Measurements from ENCODE around the gene LCN6. TPM values are rescaled to one million over a fixed set of nuclear protein-coding genes. Genes with fewer than 3 reads are reported as not detected.
"Not testable (repeated sequence)": the region's sequence is repeated elsewhere in the genome, so short reads cannot be mapped to it uniquely, and the experiment has no call there.

The LCN6 gene
- total RNA-seq, 4 donors from 2014 or later, result 14.2 to 70.0 (median 42.9) TPM

DNA sequence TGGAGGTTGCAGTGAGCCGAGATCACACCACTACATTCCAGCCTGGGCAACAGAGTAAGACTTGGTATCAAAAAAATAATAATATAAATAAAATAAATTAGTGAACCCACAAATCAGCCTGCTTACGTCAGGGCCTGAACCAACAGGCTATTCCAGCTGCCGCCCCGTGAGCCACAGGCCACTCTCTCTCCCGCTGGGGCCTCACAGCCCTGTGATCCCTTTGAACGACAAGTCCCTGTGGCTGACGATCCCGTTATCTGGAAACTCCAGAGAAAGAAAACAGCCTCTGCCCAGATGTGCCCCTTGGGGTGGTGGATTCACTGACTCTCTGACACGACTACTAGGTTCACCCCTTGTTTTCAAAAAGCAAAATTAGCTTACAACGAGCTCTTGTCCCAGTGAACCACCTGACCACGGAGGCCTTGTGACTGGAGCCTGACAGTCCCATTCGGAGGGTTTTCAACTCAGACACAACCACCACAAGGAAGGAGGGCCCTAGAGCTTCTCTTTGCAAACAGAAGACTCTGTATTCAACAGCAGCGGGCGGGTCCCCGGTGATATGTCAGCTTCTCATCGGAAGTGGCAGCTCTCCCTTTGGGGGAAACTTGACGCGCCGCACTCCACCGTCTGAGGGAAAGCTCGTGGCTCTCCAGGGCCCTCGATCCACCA lies 40.3 kb downstream of the LCN6 start:
- WGBS, 2 donors, result 69% methylated on average over 22 of the region's 22 CpGs
- Histone ChIP-seq H3K4me3 (no peak overlapping the region), H3K27ac (no peak overlapping the region), H3K36me3 (no peaks in the 10 kb centered on the region), H3K4me1 (peaks cover 0 to 18% (median 5%) of the 10 kb centered on the region in 4 donors), H3K9me3 (no peaks in the 10 kb centered on the region), H3K27me3 (peaks cover 0 to 36% of the 10 kb centered on the region in 2 donors)
- DNase-seq (ENCODE audit: low spot score in 2 of 2), result no peak
- TF ChIP-seq, protein P1, sequence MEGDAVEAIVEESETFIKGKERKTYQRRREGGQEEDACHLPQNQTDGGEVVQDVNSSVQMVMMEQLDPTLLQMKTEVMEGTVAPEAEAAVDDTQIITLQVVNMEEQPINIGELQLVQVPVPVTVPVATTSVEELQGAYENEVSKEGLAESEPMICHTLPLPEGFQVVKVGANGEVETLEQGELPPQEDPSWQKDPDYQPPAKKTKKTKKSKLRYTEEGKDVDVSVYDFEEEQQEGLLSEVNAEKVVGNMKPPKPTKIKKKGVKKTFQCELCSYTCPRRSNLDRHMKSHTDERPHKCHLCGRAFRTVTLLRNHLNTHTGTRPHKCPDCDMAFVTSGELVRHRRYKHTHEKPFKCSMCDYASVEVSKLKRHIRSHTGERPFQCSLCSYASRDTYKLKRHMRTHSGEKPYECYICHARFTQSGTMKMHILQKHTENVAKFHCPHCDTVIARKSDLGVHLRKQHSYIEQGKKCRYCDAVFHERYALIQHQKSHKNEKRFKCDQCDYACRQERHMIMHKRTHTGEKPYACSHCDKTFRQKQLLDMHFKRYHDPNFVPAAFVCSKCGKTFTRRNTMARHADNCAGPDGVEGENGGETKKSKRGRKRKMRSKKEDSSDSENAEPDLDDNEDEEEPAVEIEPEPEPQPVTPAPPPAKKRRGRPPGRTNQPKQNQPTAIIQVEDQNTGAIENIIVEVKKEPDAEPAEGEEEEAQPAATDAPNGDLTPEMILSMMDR (IDR thresholded peaks at IDR 0.05), result no peak
- TF ChIP-seq EP300 (IDR thresholded peaks at IDR 0.05) (no peak), POLR2A (IDR thresholded peaks at IDR 0.05) (no peak)

DNA sequence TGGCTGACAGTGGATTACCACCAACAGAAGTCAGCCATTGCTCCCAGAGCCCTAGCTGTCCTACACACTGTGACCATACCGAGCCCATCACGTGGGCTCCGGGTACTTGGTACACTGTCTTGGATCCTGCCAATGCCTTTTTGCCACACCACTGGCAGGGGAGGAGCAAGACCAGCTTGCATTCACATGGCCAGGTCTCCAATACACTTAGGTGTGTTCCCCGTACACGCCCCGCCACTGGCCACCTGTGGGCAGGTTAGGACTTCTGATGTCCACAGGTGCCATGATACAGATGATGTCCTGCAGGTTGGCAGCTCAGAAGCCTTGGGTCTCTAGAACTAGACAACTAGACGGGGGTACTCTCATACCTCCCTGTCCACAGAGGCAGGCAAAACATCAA lies 41.3 kb downstream of the LCN6 start:
- peaks cover 0 to 30% of the 10 kb centered on the region in 2 donors for H3K27me3 ChIP-seq
- TF ChIP-seq, protein P1 (IDR thresholded peaks at IDR 0.05), result no peak
- no peak for TF ChIP-seq POLR2A (IDR thresholded peaks at IDR 0.05)
- TF ChIP-seq EP300 (IDR thresholded peaks at IDR 0.05), result no peak
- peaks cover 0 to 11% (median 2%) of the 10 kb centered on the region in 4 donors for H3K4me1 ChIP-seq
- no peak for DNase-seq (ENCODE audit: low spot score in 2 of 2)
- H3K4me3 ChIP-seq, result no peak overlapping the region
- H3K27ac ChIP-seq, result no peak overlapping the region
- H3K36me3 ChIP-seq, result no peaks in the 10 kb centered on the region
- no peaks in the 10 kb centered on the region for H3K9me3 ChIP-seq
- WGBS, 2 donors, result 90 to 94% methylated on average over 7 of the region's 7 CpGs

DNA sequence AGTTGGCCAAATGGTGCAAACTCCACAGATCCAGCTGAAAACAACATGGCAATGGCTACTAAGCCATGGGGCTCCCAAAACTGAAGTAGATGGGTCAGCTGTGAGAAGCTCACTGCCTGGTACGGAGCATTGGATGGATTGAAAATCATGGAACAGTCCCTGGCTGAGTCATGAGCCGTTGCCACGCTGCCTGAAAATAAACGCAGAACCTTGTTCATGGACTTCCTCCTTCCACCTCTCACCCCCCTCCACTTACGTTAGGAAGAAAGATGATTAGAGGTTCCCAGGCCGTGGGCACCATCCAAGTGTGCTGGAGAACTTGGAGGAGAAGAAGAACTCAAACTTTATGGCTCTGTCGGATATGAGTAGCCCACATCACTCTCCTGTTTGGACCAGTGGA lies 42.8 kb downstream of the LCN6 start:
- Histone ChIP-seq H3K27me3 (peaks cover 0 to 30% of the 10 kb centered on the region in 2 donors), H3K4me1 (no peaks in the 10 kb centered on the region), H3K36me3 (no peaks in the 10 kb centered on the region), H3K9me3 (no peaks in the 10 kb centered on the region), H3K4me3 (no peak overlapping the region), H3K27ac (no peak overlapping the region)
- TF ChIP-seq, protein P1 (IDR thresholded peaks at IDR 0.05), result no peak
- TF ChIP-seq POLR2A (IDR thresholded peaks at IDR 0.05) (no peak), EP300 (IDR thresholded peaks at IDR 0.05) (no peak)
- DNase-seq (ENCODE audit: low spot score in 2 of 2), result no peak
- WGBS, 2 donors, result 63 to 78% methylated on average over 7 of the region's 7 CpGs

GRCh38 chr9:136704741-136705140 lies 43.6 kb downstream of the LCN6 start:
- H3K27me3 ChIP-seq, result peaks cover 0 to 33% of the 10 kb centered on the region in 2 donors
- not testable (repeated sequence) for H3K36me3 ChIP-seq; H3K9me3 ChIP-seq; H3K4me1 ChIP-seq; DNase-seq (ENCODE audit: low spot score in 2 of 2); H3K4me3 ChIP-seq; H3K27ac ChIP-seq
- 84 to 85% methylated on average over 8 of the region's 8 CpGs for WGBS, 2 donors

GRCh38 chr9:136703276-136703860 lies 45.0 kb downstream of the LCN6 start:
- WGBS, 2 donors, result 75 to 77% methylated on average over 12 of the region's 12 CpGs
- Histone ChIP-seq H3K4me3 (no peak overlapping the region), H3K27ac (no peak overlapping the region), H3K4me1 (no peaks in the 10 kb centered on the region), H3K36me3 (no peaks in the 10 kb centered on the region), H3K9me3 (no peaks in the 10 kb centered on the region), H3K27me3 (peaks cover 0 to 32% of the 10 kb centered on the region in 2 donors)
- DNase-seq (ENCODE audit: low spot score in 2 of 2), result no peak
- TF ChIP-seq POLR2A (IDR thresholded peaks at IDR 0.05) (no peak), EP300 (IDR thresholded peaks at IDR 0.05) (no peak)
- TF ChIP-seq, protein P1 (IDR thresholded peaks at IDR 0.05), result no peak
